Measurements from ENCODE around the gene INSYN2A. TPM values are rescaled to one million over a fixed set of nuclear protein-coding genes. Genes with fewer than 3 reads are reported as not detected.

INSYN2A gene
- total and polyA plus RNA-seq, 2 donors from 2014 or later, result 0.28 TPM; not detected in 1

- FAIRE-seq (no peak), DNase-seq (peak in 1 of 5 donors; percentile 7)
- Histone ChIP-seq H3K27ac (ENCODE audit: low read depth in 2 of 2, low read length in 2 of 2) (no peak overlapping the region), H3K9me3 (ENCODE audit: control insufficient read depth in 2 of 3, insufficient read depth in 1 of 3, low read length in 3 of 3) (no peaks in the 10 kb centered on the region), H3K4me3 (ENCODE audit: low read length in 3 of 3) (no peak overlapping the region), H3K36me3 (ENCODE audit: control insufficient read depth in 2 of 3, insufficient read depth in 3 of 3, low read length in 3 of 3) (no peaks in the 10 kb centered on the region), H3K4me1 (ENCODE audit: control insufficient read depth in 2 of 3, insufficient read depth in 2 of 3, low read depth in 1 of 3, low read length in 3 of 3) (peaks cover 0 to 6% (median 0%) of the 10 kb centered on the region in 3 donors), H3K27me3 (ENCODE audit: control insufficient read depth, insufficient read depth, low read length) (no peaks in the 10 kb centered on the region), H3K9ac (ENCODE audit: low read length in 3 of 3) (no peak overlapping the region)
- intact Hi-C loops (cut with DNase I), result no loop called here
- TF ChIP-seq CTCF (IDR thresholded peaks at IDR 0.05; ENCODE audit: borderline replicate concordance, extremely low read depth, insufficient read depth), result no peak
Measured at GRCh38 chr10:127228195-127228787, 31.9 kb upstream of the INSYN2A start.

- peaks cover 0 to 6% (median 0%) of the 10 kb centered on the region in 3 donors for H3K4me1 ChIP-seq (ENCODE audit: control insufficient read depth in 2 of 3, insufficient read depth in 2 of 3, low read depth in 1 of 3, low read length in 3 of 3)
- H3K27me3 ChIP-seq (ENCODE audit: control insufficient read depth, insufficient read depth, low read length), result no peaks in the 10 kb centered on the region
- DNase-seq, result peak in 2 of 5 donors; percentile 22 to 35
- intact Hi-C loops (cut with DNase I), result no loop called here
- TF ChIP-seq CTCF (IDR thresholded peaks at IDR 0.05; ENCODE audit: borderline replicate concordance, extremely low read depth, insufficient read depth), result no peak
- H3K36me3 ChIP-seq (ENCODE audit: control insufficient read depth in 2 of 3, insufficient read depth in 3 of 3, low read length in 3 of 3), result no peaks in the 10 kb centered on the region
- no peak for FAIRE-seq
- no peak overlapping the region for H3K27ac ChIP-seq (ENCODE audit: low read depth in 2 of 2, low read length in 2 of 2)
- H3K9ac ChIP-seq (ENCODE audit: low read length in 3 of 3), result no peak overlapping the region
- no peaks in the 10 kb centered on the region for H3K9me3 ChIP-seq (ENCODE audit: control insufficient read depth in 2 of 3, insufficient read depth in 1 of 3, low read length in 3 of 3)
- no peak overlapping the region for H3K4me3 ChIP-seq (ENCODE audit: low read length in 3 of 3)
Measured at GRCh38 chr10:127227663-127228062, 31.3 kb upstream of the INSYN2A start.

GRCh38 chr10:127227027-127227426, 30.6 kb upstream of the INSYN2A start:
- no peak for DNase-seq
- H3K4me3 ChIP-seq (ENCODE audit: low read length in 3 of 3), result no peak overlapping the region
- peaks cover 0 to 6% (median 0%) of the 10 kb centered on the region in 3 donors for H3K4me1 ChIP-seq (ENCODE audit: control insufficient read depth in 2 of 3, insufficient read depth in 2 of 3, low read depth in 1 of 3, low read length in 3 of 3)
- TF ChIP-seq CTCF (IDR thresholded peaks at IDR 0.05; ENCODE audit: borderline replicate concordance, extremely low read depth, insufficient read depth), result no peak
- H3K9ac ChIP-seq (ENCODE audit: low read length in 3 of 3), result no peak overlapping the region
- H3K27me3 ChIP-seq (ENCODE audit: control insufficient read depth, insufficient read depth, low read length), result no peaks in the 10 kb centered on the region
- FAIRE-seq, result no peak
- intact Hi-C loops (cut with DNase I), result no loop called here
- no peak overlapping the region for H3K27ac ChIP-seq (ENCODE audit: low read depth in 2 of 2, low read length in 2 of 2)
- H3K9me3 ChIP-seq (ENCODE audit: control insufficient read depth in 2 of 3, insufficient read depth in 1 of 3, low read length in 3 of 3), result no peaks in the 10 kb centered on the region
- no peaks in the 10 kb centered on the region for H3K36me3 ChIP-seq (ENCODE audit: control insufficient read depth in 2 of 3, insufficient read depth in 3 of 3, low read length in 3 of 3)

- no peak for DNase-seq
- Histone ChIP-seq H3K36me3 (ENCODE audit: control insufficient read depth in 2 of 3, insufficient read depth in 3 of 3, low read length in 3 of 3) (no peaks in the 10 kb centered on the region), H3K4me3 (ENCODE audit: low read length in 3 of 3) (no peak overlapping the region), H3K4me1 (ENCODE audit: control insufficient read depth in 2 of 3, insufficient read depth in 2 of 3, low read depth in 1 of 3, low read length in 3 of 3) (no peaks in the 10 kb centered on the region), H3K9me3 (ENCODE audit: control insufficient read depth in 2 of 3, insufficient read depth in 1 of 3, low read length in 3 of 3) (no peaks in the 10 kb centered on the region), H3K27ac (ENCODE audit: low read depth in 2 of 2, low read length in 2 of 2) (no peak overlapping the region), H3K27me3 (ENCODE audit: control insufficient read depth, insufficient read depth, low read length) (no peaks in the 10 kb centered on the region), H3K9ac (ENCODE audit: low read length in 3 of 3) (no peak overlapping the region)
- no peak for TF ChIP-seq CTCF (IDR thresholded peaks at IDR 0.05; ENCODE audit: borderline replicate concordance, extremely low read depth, insufficient read depth)
- intact Hi-C loops (cut with DNase I), result no loop called here
- no peak for FAIRE-seq
Measured at GRCh38 chr10:127221281-127221680, 24.9 kb upstream of the INSYN2A start.

Measured in kidney (tissue), 14 donors.